Fibroblast of lung (primary cell): ENCODE data around the gene KLHL20. TPM values are rescaled to one million over a fixed set of nuclear protein-coding genes. Genes with fewer than 3 reads are reported as not detected.
"Not testable (repeated sequence)": the region's sequence is repeated elsewhere in the genome, so short reads cannot be mapped to it uniquely, and the experiment has no call there.

Experiments used
- DNase-seq, 2 donors: peaks; one replicate each; pipeline versions ENCODE4 v3.0.0 to v3.0.0-alpha.2; 2010; ENCODE audit warnings: low read depth in 2 of 2
- H2AFZ ChIP-seq: 2 replicates; pipeline ENCODE4 v1.5.1; 2012; ENCODE audit warnings: low read length, control low read depth, inconsistent platforms
- H3K27ac ChIP-seq: 2 replicates; pipeline ENCODE4 v1.5.1; 2011; ENCODE audit warnings: low read length, control low read depth; ENCODE audit not compliant: insufficient read depth
- H3K27me3 ChIP-seq: 2 replicates; pipeline ENCODE4 v1.5.1; 2011; ENCODE audit warnings: mild to moderate bottlenecking, low read length; ENCODE audit not compliant: control insufficient read depth, insufficient read depth
- H3K36me3 ChIP-seq: 2 replicates; pipeline ENCODE4 v1.5.1; 2011; ENCODE audit warnings: low read length; ENCODE audit not compliant: control insufficient read depth, insufficient read depth
- H3K4me1 ChIP-seq: 2 replicates; pipeline ENCODE4 v1.5.1; 2011; ENCODE audit warnings: low read length; ENCODE audit not compliant: control insufficient read depth, insufficient read depth; ENCODE audit errors: extremely low read depth
- H3K4me2 ChIP-seq: 2 replicates; pipeline ENCODE4 v1.5.1; 2011; ENCODE audit warnings: low read length, control low read depth; ENCODE audit not compliant: insufficient read depth; ENCODE audit errors: extremely low read depth
- H3K4me3 ChIP-seq, 4 experiments: fragments of 200-600 bp in 1 of 4; sonication (generic) in 1 of 4; replicated peaks in 1 of 4; 2 replicates each; pipeline ENCODE4 v1.5.1; 2011 to 2016; ENCODE audit warnings: low read length in 4 of 4, low read depth in 3 of 4, mild to moderate bottlenecking in 3 of 4, control low read depth in 2 of 4, inconsistent platforms in 1 of 4, mixed read lengths in 1 of 4; ENCODE audit not compliant: insufficient read depth in 1 of 4; ENCODE audit errors: control extremely low read depth in 1 of 4
- H3K79me2 ChIP-seq: 2 replicates; pipeline ENCODE4 v1.5.1; 2012; ENCODE audit warnings: mild to moderate bottlenecking, low read length, inconsistent platforms; ENCODE audit not compliant: control insufficient read depth, insufficient read depth
- H3K9ac ChIP-seq: 2 replicates; pipeline ENCODE4 v1.5.1; 2011; ENCODE audit warnings: mild to moderate bottlenecking, low read length, control low read depth; ENCODE audit not compliant: insufficient read depth
- H3K9me3 ChIP-seq: 2 replicates; pipeline ENCODE4 v1.5.1; 2012; ENCODE audit warnings: low read depth, low read length; ENCODE audit not compliant: control insufficient read depth, insufficient read depth
- H4K20me1 ChIP-seq: 2 replicates; pipeline ENCODE4 v1.5.1; 2011; ENCODE audit warnings: low read length; ENCODE audit not compliant: control insufficient read depth, insufficient read depth; ENCODE audit errors: extremely low read depth
- CTCF ChIP-seq, 2 donors: IDR thresholded peaks in 1 of 2; conservative IDR thresholded peaks in 1 of 2; 1 replicate in 1 of 2; 2 replicates in 1 of 2; pipeline ENCODE4 v1.5.1; 2011 to 2012; ENCODE audit warnings: low read length in 2 of 2, control low read depth in 1 of 2, inconsistent platforms in 1 of 2, low read depth in 1 of 2, mild to moderate bottlenecking in 1 of 2
- EZH2 ChIP-seq: IDR thresholded peaks from 2 replicates; pipeline ENCODE4 v1.5.1; 2012; ENCODE audit warnings: low read length, control low read depth, mild to moderate bottlenecking; ENCODE audit errors: missing control alignments
- polyA plus RNA-seq, 2 donors: library from polyadenylated mRNA; depleted of rRNA in 1 of 2; stranded (reverse) in 1 of 2; unstranded in 1 of 2; fragments of >200 nt; gene quantifications; 2 replicates each; pipeline ENCODE4 v1.2.1, GENCODE V29; 2011 to 2012; ENCODE audit warnings: missing spikeins in 1 of 2
- total RNA-seq: library from RNA; depleted of rRNA; stranded (reverse); fragments of >200 nt; gene quantifications from 2 replicates; pipeline ENCODE4 v1.2.1, GENCODE V29; 2014

Gene KLHL20
- total and polyA plus RNA-seq, 2 donors (not counting 1 experiment from before 2014, with no cell fraction given), result 29.2 to 47.2 TPM

GRCh38 chr1:173768206-173768605 lies 53.4 kb downstream of the KLHL20 start:
- Histone ChIP-seq H3K27ac (no peak overlapping the region), H3K9me3 (no peaks in the 10 kb centered on the region), H3K27me3 (no peaks in the 10 kb centered on the region), H3K4me3 (no peak overlapping the region), H3K4me2 (no peak overlapping the region), H2AFZ (no peak overlapping the region), H3K4me1 (no peaks in the 10 kb centered on the region), H3K79me2 (no peaks in the 10 kb centered on the region), H3K36me3 (no peaks in the 10 kb centered on the region), H4K20me1 (no peaks in the 10 kb centered on the region), H3K9ac (no peak overlapping the region)
- no peak for DNase-seq
- TF ChIP-seq EZH2, result no peak
- TF ChIP-seq CTCF (conservative IDR thresholded peaks at IDR 0.05 in 1 of 2, IDR thresholded peaks at IDR 0.05 in 1 of 2; ENCODE audit: low read depth in 1 of 2, low read length in 2 of 2), result no peak

- H3K27ac ChIP-seq, result no peak overlapping the region
Measured at GRCh38 chr1:173768827-173769226, 54.0 kb downstream of the KLHL20 start.

GRCh38 chr1:173770330-173770729 lies 55.5 kb downstream of the KLHL20 start:
- H2AFZ ChIP-seq, H3K9me3 ChIP-seq, H3K27me3 ChIP-seq, H3K79me2 ChIP-seq, H3K36me3 ChIP-seq, H3K9ac ChIP-seq, H4K20me1 ChIP-seq, DNase-seq, H3K27ac ChIP-seq, H3K4me3 ChIP-seq, H3K4me2 ChIP-seq, H3K4me1 ChIP-seq: not testable (repeated sequence)

More at GRCh38 chr1:173768827-173769226, 54.0 kb downstream of the KLHL20 start:
- Histone ChIP-seq H3K9me3 (no peaks in the 10 kb centered on the region), H3K9ac (no peak overlapping the region), H3K27me3 (no peaks in the 10 kb centered on the region), H3K4me2 (no peak overlapping the region), H3K79me2 (no peaks in the 10 kb centered on the region), H3K4me3 (no peak overlapping the region), H3K36me3 (no peaks in the 10 kb centered on the region), H2AFZ (no peak overlapping the region), H4K20me1 (no peaks in the 10 kb centered on the region), H3K4me1 (no peaks in the 10 kb centered on the region)
- DNase-seq, result no peak
- TF ChIP-seq CTCF (conservative IDR thresholded peaks at IDR 0.05 in 1 of 2, IDR thresholded peaks at IDR 0.05 in 1 of 2; ENCODE audit: low read depth in 1 of 2, low read length in 2 of 2) (no peak), EZH2 (no peak)
